Prostate gland (tissue), 2 donors: ENCODE measurements around the gene TMOD3. TPM values are rescaled to one million over a fixed set of nuclear protein-coding genes. Genes with fewer than 3 reads are reported as not detected.

Experiments used
- DNase-seq: peaks from one replicate; pipeline ENCODE4 v3.0.0-alpha.2; 2019; ENCODE audit warnings: low spot score
- H3K27ac ChIP-seq, 2 donors: fragments of 200-600 bp; sonication (generic); 2 replicates each; pipeline ENCODE4 v1.5.1; 2017 to 2019
- H3K27me3 ChIP-seq: fragments of 200-600 bp; sonication (generic); replicated peaks from 2 replicates; pipeline ENCODE4 v1.5.1; 2019; ENCODE audit not compliant: insufficient read depth
- H3K36me3 ChIP-seq, 2 donors: fragments of 200-600 bp; sonication (generic); 1 replicate in 1 of 2; 2 replicates in 1 of 2; pipeline versions ENCODE4 v1.5.1 to v1.8.1; 2017 to 2019
- H3K4me1 ChIP-seq: fragments of 200-600 bp; sonication (generic); replicated peaks from 2 replicates; pipeline ENCODE4 v1.5.1; 2019
- H3K4me3 ChIP-seq, 2 donors: fragments of 200-600 bp; sonication (generic); 2 replicates each; pipeline ENCODE4 v1.5.1; 2017 to 2019
- H3K9me3 ChIP-seq: fragments of 200-600 bp; sonication (generic); 2 replicates; pipeline ENCODE4 v1.5.1; 2017
- CTCF ChIP-seq, 4 experiments: fragments of 200-600 bp in 2 of 4; fragments of 450-650 bp in 2 of 4; sonication (generic) in 2 of 4; IDR thresholded peaks; 1 replicate in 3 of 4; 2 replicates in 1 of 4; pipeline ENCODE4 v1.5.1; 2016 to 2019; ENCODE audit warnings: antibody characterized with exemption in 4 of 4, mild to moderate bottlenecking in 2 of 4, moderate library complexity in 2 of 4
- POLR2A ChIP-seq: fragments of 450-650 bp; IDR thresholded peaks from one replicate; pipeline ENCODE4 v1.6.1; 2016; ENCODE audit warnings: antibody characterized with exemption, mild to moderate bottlenecking
- POLR2AphosphoS5 ChIP-seq: sonication (generic); formaldehyde crosslinking; IDR thresholded peaks from one replicate; pipeline ENCODE4 v1.6.1; 2017; ENCODE audit warnings: antibody characterized with exemption
- WGBS: methylation state at CpG from one replicate; pipeline ENCODE4 v1.1.5; 2018; 5-methylcytosine and 5-hydroxymethylcytosine counted together
- intact Hi-C: fragments of 100-400 bp; cut with DNase I; formaldehyde crosslinking; loops from one replicate; pipeline ENCODE4 v1.14.2; 2022
- total RNA-seq, 2 donors: library from RNA; depleted of rRNA; stranded (reverse); fragments of >200 nt; gene quantifications; one replicate each; pipeline ENCODE4 v1.1.0, GENCODE V29; 2016

The TMOD3 gene
- total RNA-seq, 2 donors from 2014 or later = 17.2 to 19.6 TPM

DNA sequence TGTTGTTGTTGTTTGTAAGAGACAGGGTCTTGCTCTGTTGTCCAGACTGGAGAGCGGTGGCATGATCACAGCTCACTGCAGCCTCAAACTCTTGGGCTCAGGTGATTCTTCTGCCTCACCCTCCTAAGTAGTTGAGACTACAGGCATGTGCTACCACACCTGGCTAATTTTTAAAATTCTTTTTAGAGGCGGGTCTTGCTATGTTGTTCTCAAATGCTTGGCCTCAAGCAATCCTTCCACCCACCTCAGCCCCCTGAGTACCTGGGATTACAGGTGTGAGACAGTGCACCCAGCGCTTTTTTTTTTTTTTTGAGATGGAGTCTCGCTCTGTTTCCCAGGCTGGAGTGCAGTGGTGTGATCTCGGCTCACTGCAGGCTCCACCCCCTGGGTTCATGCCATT lies 46.7 kb downstream of the TMOD3 start:
- intact Hi-C loops = no loop called here
- H3K27me3 ChIP-seq = no peaks in the 10 kb centered on the region
- peaks cover 6% of the 10 kb centered on the region for H3K4me1 ChIP-seq
- no peaks in the 10 kb centered on the region for H3K36me3 ChIP-seq
- no peak for TF ChIP-seq POLR2AphosphoS5
- 93% methylated on average over 5 of the region's 5 CpGs for WGBS
- no peaks in the 10 kb centered on the region for H3K9me3 ChIP-seq
- no peak overlapping the region for H3K27ac ChIP-seq
- H3K4me3 ChIP-seq = no peak overlapping the region
- DNase-seq = no peak

DNA sequence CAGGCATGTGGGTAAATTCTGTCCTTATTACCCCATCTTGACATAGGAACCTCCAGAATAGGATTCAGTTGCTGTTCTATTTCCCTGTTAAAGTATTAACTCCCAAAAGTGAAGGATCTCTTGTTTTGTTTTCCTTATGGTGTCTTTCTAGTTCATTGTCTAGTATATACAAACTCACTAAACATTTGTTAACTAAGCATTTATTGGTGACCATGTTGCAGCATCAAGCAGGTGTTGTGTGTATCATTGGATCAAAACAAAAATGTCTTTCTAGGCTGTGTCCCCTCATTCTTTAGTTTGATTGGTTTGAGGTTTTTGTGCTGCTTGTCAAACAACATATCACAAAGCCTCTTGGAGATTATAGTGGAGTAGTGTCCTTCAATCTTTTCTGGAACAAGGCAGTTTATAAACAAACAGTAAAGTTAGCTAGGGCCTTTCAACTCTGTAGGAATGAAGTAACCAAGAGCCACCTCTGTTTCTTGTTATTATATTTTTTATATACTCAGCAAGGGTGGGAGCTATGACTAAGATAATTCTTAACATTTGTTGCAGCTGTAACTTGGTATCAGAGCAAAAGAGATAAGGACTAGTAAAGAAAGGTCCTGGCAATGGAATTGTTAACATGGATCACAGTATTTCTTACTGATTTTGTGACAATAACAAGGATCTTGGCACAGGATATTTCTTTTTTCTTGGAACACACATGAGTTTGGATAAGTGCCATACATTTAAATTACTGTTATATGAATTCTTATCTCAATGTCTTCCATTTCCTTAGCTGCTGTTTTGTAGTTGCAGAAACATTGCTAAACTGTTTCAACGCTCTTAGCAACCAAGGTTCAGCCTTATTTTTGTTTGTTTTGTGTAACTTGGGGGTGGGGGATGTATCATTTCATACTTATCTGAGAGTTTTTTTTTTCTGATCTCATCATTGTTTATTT lies 49.3 kb downstream of the TMOD3 start:
- H3K9me3 ChIP-seq = no peaks in the 10 kb centered on the region
- H3K27me3 ChIP-seq = no peaks in the 10 kb centered on the region
- peaks cover 6% of the 10 kb centered on the region for H3K4me1 ChIP-seq
- TF ChIP-seq CTCF (IDR thresholded peaks at IDR 0.05) (no peak), POLR2A (no peak), POLR2AphosphoS5 (no peak)
- DNase-seq = no peak
- H3K27ac ChIP-seq = peak overlapping the region in 1 of 2 donors; percentile 15
- H3K36me3 ChIP-seq = no peaks in the 10 kb centered on the region
- no peak overlapping the region for H3K4me3 ChIP-seq
- 39% methylated on average over 1 of the region's 1 CpG for WGBS
- intact Hi-C loops = no loop called here

DNA sequence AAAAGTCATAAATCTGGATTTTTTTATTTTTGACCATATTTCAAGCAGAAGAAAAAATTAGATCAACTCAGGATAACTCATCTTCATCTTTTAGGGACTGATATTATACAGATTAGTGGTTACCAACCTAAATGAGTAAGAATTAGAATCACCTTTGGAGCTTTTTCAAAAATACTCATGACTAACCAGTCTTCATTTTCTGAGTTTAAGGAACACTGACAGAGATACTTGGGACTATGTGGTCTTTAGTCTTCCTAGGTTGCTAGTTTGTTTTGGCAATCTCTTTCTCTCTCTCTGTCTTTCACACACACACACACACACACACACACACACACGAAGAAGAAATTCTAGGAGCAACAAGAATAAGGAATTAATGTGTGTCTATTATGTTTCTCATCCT lies 50.1 kb downstream of the TMOD3 start:
- TF ChIP-seq POLR2A = no peak
- no peak for TF ChIP-seq POLR2AphosphoS5
- TF ChIP-seq CTCF (IDR thresholded peaks at IDR 0.05) = no peak
- Histone ChIP-seq H3K27me3 (no peaks in the 10 kb centered on the region), H3K4me1 (peaks cover 6% of the 10 kb centered on the region), H3K27ac (no peak overlapping the region), H3K9me3 (no peaks in the 10 kb centered on the region), H3K36me3 (no peaks in the 10 kb centered on the region), H3K4me3 (no peak overlapping the region)
- DNase-seq = no peak
- intact Hi-C loops = no loop called here
- WGBS = 28% methylated on average over 1 of the region's 1 CpG

DNA sequence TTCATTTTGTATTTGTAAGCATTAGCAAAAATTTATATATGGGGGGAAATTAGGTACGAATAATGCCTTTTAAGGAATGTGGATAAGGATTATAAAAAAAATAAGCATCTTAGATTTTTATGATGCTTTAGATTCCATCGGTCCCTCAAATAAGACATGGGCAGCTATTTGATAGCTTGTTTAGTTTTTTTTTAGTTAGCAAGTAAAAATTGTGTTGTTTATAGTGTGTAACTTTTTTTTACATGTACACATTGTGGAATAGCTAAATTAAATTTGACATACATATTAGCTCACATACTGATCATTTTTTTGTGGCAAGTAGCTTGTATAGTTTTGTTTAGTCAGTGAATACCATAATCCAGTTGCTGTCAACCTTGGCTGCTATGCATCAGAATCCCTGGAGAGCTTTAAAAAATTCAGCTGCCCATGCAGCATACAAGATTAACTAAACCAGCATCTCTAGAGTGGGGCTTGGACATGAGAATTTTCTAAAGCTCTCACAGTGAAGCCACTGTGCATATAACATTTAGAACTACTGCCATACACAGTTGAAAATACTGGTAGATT lies 53.9 kb downstream of the TMOD3 start:
- no peaks in the 10 kb centered on the region for H3K36me3 ChIP-seq
- DNase-seq = no peak
- intact Hi-C loops = no loop called here

DNA sequence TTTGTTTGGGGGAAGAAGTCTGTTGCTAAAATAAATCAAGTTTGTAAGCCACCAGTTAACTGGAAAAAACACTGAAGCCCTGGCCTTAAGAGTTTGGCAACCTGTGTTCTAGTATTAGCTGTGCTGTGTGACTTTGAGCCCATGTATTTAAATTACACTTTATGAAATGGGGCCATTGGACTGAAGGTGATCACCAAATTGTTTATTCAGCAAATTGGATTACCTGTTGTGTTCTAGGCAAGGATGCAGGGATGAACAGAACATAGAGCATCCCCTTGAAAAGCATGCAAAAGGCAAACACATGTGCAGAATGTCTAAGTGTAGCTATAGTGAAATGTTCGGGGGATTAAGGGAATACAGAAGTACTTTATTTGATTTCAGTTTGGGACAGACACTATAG lies 54.6 kb downstream of the TMOD3 start:
- Histone ChIP-seq H3K27ac (no peak overlapping the region), H3K9me3 (no peaks in the 10 kb centered on the region), H3K4me3 (no peak overlapping the region), H3K4me1 (no peaks in the 10 kb centered on the region), H3K27me3 (no peaks in the 10 kb centered on the region), H3K36me3 (no peaks in the 10 kb centered on the region)
- no peak for TF ChIP-seq CTCF (IDR thresholded peaks at IDR 0.05)
- no peak for TF ChIP-seq POLR2A
- TF ChIP-seq POLR2AphosphoS5 = no peak
- intact Hi-C loops = no loop called here
- 88% methylated on average over 1 of the region's 1 CpG for WGBS
- DNase-seq = no peak

More for the DNA sequence above, 53.9 kb downstream of the TMOD3 start:
- Histone ChIP-seq H3K4me1 (peaks cover 6% of the 10 kb centered on the region), H3K27me3 (no peaks in the 10 kb centered on the region), H3K27ac (no peak overlapping the region), H3K9me3 (no peaks in the 10 kb centered on the region), H3K4me3 (no peak overlapping the region)
- TF ChIP-seq POLR2A (no peak), POLR2AphosphoS5 (no peak), CTCF (IDR thresholded peaks at IDR 0.05) (no peak)
- WGBS = 80% methylated on average over 2 of the region's 2 CpGs
